IgD-negative memory B cell (primary cell): ENCODE data around the gene TLE1. TPM values are rescaled to one million over a fixed set of nuclear protein-coding genes. Genes with fewer than 3 reads are reported as not detected.
A peak's percentile ranks its signal among the peaks of the same experiment; 100 is the strongest.

Experiments
- H3K27ac Mint-ChIP-seq, 3 donors: one replicate each; pipeline ENCODE4 v1.8.0; 2020 to 2022; ENCODE audit warnings: mild to moderate bottlenecking in 3 of 3, mixed read lengths in 3 of 3, moderate library complexity in 1 of 3
- H3K27me3 Mint-ChIP-seq: one replicate; pipeline ENCODE4 v1.8.0; 2021; ENCODE audit warnings: mixed read lengths
- H3K36me3 Mint-ChIP-seq: one replicate; pipeline ENCODE4 v1.8.0; 2020; ENCODE audit warnings: mild to moderate bottlenecking, mixed read lengths
- H3K4me1 Mint-ChIP-seq, 3 donors: one replicate each; pipeline ENCODE4 v1.8.0; 2020 to 2022; ENCODE audit warnings: mixed read lengths in 3 of 3, mild to moderate bottlenecking in 1 of 3
- H3K4me3 Mint-ChIP-seq, 4 donors: one replicate each; pipeline ENCODE4 v1.8.0; 2020 to 2022; ENCODE audit warnings: mild to moderate bottlenecking in 4 of 4, mixed read lengths in 4 of 4, moderate library complexity in 3 of 4
- H3K9me3 Mint-ChIP-seq, 3 donors: one replicate each; pipeline ENCODE4 v1.8.0; 2020 to 2021; ENCODE audit warnings: mixed read lengths in 3 of 3, mild to moderate bottlenecking in 1 of 3
- polyA plus RNA-seq: library from polyadenylated mRNA; unstranded; fragments of 300-500 nt; fragmentation: Illumina TruSeq; gene quantifications from one replicate; pipeline ENCODE4 v1.2.3, GENCODE V29; 2021

TLE1 gene
- polyA plus RNA-seq, 1 donor from 2014 or later, result 115 TPM

DNA sequence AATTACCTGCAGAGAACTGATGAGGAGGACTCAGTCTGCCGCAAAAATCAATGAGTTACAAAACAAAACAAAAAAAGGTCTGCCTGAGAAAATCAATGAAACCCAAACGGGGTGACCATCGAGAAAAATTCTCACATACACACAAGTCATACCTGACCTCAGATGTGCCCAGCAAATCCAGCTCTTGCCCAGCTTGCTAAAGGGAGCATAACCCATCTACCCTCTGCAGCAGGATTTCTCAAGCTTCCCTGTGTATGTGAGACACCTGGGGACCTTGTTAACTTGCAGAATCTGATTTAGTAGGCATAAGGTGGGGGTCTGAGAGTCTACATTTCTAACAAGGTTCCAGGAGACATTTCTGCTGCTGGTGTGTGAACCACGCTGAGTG is 126.3 kb downstream of the TLE1 start:
- Mint-ChIP-seq H3K27me3 (no peaks in the 10 kb centered on the region), H3K27ac (no peak overlapping the region), H3K4me1 (peaks cover 6 to 19% (median 18%) of the 10 kb centered on the region in 3 donors), H3K36me3 (no peaks in the 10 kb centered on the region), H3K4me3 (peak overlapping the region in 2 of 4 donors; percentile 7 to 49), H3K9me3 (peaks cover 0 to 3% (median 0%) of the 10 kb centered on the region in 3 donors)

DNA sequence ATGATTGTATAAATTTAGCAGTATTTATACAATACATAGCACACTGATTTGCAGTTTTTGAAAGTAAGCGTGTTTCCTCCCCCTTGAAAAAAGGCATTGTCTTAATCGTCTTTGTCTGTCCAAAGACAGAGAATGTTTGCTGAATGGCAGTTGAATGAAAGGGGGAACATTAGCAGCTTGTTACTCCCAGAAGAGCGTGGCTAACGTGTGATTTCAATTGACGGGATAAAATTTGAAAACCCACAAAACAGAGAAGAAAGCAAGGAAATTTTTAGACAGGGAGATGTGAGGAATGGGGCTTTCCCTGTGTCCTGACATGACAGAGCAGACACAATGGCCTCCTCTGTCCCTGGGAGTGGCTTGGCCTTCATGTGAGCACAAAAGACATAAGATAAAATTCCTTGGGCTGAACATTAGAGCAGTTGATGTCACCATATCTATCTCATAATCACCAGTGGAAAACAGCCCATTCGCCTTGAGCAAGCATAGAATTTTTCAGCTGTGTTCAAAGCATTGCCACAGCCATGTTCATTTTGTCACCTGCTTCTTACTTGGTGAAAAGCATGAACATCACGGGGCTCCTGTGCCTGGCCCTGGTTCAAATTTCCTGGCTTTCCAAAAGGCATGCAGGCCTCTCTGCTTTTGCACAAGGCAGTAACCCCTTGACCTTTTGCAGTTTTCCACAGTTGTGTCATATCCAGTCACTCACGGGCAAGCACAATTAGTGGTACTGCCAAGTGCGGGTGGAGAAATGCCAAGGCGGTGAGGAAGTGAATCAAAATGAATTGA is 126.9 kb downstream of the TLE1 start:
- Mint-ChIP-seq H3K27me3 (no peaks in the 10 kb centered on the region), H3K36me3 (no peaks in the 10 kb centered on the region), H3K9me3 (peaks cover 0 to 3% (median 0%) of the 10 kb centered on the region in 3 donors), H3K4me1 (peaks cover 6 to 22% (median 19%) of the 10 kb centered on the region in 3 donors), H3K4me3 (peak overlapping the region in 1 of 4 donors; percentile 71), H3K27ac (no peak overlapping the region)

DNA sequence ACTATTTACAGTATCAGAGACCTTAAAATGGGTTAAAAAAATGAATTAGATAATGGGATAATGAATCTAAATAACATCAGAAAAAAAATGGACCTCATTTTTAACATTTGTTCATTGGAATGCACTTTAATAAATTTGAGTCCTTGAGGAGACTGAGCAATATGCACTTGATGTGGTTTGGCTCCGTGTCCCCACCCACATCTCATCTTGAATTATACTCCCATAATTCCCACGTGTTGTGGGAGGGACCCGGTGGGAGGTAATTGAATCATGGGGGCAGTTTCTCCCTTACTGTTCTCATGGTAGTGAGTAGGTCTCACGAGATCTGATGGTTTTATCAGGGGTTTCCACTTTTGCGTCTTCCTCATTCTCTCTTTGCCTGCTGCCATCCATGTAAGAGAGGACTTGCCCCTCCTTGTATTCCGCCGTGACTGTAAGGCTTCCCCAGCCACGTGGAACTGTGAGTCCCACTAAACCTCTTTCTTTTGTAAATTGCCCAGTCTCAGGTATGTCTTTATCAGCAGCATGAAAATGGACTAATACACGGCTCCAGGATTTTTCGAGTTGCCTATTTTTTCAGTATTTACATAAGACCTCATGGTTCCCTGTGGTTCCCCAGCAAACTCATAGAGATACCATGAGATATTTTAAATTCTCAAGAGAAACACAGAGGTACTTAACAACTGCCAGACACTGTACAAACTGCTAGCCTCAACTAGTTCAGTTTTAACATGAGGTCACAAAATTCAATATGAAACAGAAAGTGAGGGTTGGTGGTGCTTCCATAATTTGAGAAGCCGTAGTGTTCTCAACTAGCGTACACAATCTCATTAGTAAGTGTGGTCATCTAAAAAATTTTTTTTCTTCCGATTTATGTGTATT is 128.3 kb downstream of the TLE1 start:
- peak overlapping the region; percentile 90 to 98 (median 94) for H3K4me3 Mint-ChIP-seq
- H3K27ac Mint-ChIP-seq, result peak overlapping the region; percentile 65 to 95 (median 73)
- no peaks in the 10 kb centered on the region for H3K27me3 Mint-ChIP-seq
- H3K4me1 Mint-ChIP-seq, result peaks cover 6 to 22% (median 19%) of the 10 kb centered on the region in 3 donors
- H3K9me3 Mint-ChIP-seq, result peaks cover 0 to 3% (median 0%) of the 10 kb centered on the region in 3 donors
- H3K36me3 Mint-ChIP-seq, result no peaks in the 10 kb centered on the region

DNA sequence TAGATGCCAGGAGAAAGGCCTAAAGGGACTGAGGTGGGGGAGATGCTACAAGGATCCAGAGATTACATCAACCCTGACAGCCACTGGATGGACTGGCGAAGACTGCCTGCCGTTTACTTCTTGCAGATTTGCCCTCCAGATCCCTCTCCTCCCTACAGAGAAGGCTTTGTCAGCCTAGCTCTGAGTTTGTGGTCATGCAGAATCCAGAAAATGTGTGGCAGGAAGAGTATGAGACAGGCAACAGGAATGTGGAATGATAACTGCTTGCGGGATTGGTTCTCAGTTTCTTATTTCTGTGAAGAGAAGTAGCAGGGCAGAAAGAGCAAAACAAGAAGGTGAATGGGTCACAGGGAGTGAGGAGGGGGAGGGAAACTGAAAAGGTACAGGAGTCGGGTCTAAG is 129.6 kb downstream of the TLE1 start:
- H3K4me1 Mint-ChIP-seq, result peaks cover 6 to 19% (median 18%) of the 10 kb centered on the region in 3 donors
- H3K27ac Mint-ChIP-seq, result no peak overlapping the region
- no peaks in the 10 kb centered on the region for H3K27me3 Mint-ChIP-seq
- no peaks in the 10 kb centered on the region for H3K36me3 Mint-ChIP-seq
- H3K4me3 Mint-ChIP-seq, result peak overlapping the region in 1 of 4 donors; percentile 73
- peaks cover 0 to 3% (median 0%) of the 10 kb centered on the region in 3 donors for H3K9me3 Mint-ChIP-seq

DNA sequence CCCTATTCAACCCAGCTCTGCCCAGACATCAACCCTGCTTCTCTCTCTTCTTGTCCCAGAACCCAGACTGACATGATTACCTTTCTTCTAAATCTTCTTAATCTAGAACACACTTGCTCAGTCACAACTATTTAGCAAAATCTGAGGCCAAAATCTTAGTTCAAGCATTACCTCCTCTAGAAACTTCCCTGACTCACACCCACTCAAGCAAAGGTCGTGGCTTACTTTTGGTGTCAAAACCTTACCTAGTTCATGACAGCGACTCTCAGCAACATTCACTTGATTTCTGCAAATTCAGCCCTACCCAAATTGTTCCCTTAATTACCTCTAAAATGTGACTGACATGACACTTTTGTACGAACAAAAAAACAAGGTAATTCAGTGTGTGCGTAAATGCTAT is 130.2 kb downstream of the TLE1 start:
- Mint-ChIP-seq H3K4me1 (peaks cover 6 to 19% (median 17%) of the 10 kb centered on the region in 3 donors), H3K36me3 (no peaks in the 10 kb centered on the region)

DNA sequence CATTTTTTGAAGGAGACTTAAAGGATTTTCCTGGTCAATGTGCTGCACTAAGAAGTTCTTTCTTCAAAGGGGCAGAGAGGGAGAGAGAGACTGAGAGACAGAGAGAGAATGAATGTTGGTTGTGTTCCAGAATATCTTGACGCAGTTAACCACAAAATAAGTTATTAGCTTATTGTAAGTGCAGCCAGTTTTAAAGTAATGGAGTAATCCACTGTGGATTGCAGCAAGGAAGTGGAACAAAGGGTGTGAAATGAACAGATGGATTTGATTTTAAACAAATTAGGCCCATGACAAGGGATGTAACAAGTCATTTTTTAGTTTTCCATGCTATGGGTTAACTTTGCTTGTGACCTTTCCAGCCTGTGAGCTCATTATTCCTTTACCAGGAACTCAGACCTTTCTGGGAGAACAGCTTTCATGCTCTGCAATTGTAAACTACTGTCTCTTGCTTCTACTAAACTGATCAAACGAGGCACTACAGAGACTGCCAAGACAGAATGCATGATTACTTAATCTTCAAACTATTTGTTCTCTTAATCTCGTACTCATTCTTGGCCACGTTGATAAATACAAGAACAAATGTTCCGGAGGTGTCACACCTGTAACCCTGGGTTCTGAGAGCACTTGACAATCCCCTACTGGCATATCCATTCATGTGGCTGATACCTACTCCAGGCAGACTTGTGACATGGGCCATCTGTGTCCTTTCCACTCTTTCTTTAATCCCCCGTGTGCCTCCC is 131.1 kb downstream of the TLE1 start:
- Mint-ChIP-seq H3K9me3 (peaks cover 0 to 3% (median 0%) of the 10 kb centered on the region in 3 donors), H3K36me3 (no peaks in the 10 kb centered on the region), H3K4me3 (no peak overlapping the region), H3K27ac (no peak overlapping the region), H3K4me1 (peaks cover 6 to 18% (median 17%) of the 10 kb centered on the region in 3 donors), H3K27me3 (no peaks in the 10 kb centered on the region)

More for the DNA sequence above, 130.2 kb downstream of the TLE1 start:
- no peak overlapping the region for H3K27ac Mint-ChIP-seq
- H3K27me3 Mint-ChIP-seq, result no peaks in the 10 kb centered on the region
- H3K9me3 Mint-ChIP-seq, result peaks cover 0 to 3% (median 0%) of the 10 kb centered on the region in 3 donors
- peak overlapping the region in 1 of 4 donors; percentile 3 for H3K4me3 Mint-ChIP-seq

DNA sequence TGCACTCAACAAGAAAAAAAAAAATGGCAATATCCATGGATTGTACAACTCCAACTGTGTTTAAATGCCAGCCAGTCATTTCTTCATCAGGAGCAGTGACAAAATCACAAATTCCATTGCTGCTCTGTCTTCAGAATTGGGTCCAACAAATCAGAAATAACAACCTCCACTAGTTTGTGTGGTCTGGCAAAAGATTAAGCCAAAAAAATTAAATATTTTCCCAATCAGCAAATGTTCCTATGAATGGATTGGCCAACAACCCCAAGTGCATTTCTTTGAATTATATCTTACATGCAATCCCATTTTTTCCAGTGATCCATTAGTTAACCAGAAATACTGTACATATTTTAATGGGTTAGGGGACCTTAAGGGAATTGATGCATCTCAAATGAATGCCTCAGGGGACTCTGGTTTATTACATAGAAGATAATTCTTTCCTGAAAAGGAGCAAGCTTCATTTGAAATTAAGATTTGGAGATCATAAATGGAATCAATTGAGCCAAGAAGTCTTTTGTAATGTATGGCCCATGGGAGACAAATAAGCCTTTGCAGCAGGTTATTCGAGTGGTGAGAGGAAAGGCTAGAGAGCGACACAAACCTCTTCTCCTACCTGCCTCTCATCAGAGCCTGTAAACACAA is 131.8 kb downstream of the TLE1 start:
- H3K27ac Mint-ChIP-seq, result no peak overlapping the region
- H3K9me3 Mint-ChIP-seq, result peaks cover 0 to 3% (median 0%) of the 10 kb centered on the region in 3 donors
- H3K36me3 Mint-ChIP-seq, result no peaks in the 10 kb centered on the region
- no peaks in the 10 kb centered on the region for H3K27me3 Mint-ChIP-seq
- no peak overlapping the region for H3K4me3 Mint-ChIP-seq
- H3K4me1 Mint-ChIP-seq, result peaks cover 6 to 18% (median 15%) of the 10 kb centered on the region in 3 donors

DNA sequence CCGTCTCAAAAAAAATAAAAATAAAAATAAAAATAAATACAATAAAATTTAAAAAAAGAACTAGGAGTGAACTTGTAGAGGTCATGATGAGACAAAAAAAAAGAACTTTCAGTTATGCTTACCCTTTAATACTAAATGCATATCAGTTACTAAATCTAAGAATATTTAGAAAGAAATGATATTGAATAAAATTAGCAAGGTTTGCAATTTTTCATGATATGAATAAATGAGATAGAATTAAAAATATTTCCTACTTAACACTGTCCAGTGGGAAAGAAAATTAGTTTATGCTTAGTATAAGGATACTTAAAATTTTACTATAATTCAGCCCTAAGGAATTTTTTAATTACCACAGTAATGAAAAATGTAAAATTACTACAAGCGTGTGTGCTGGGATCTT is 132.4 kb downstream of the TLE1 start:
- Mint-ChIP-seq H3K4me3 (no peak overlapping the region), H3K27ac (no peak overlapping the region), H3K9me3 (peaks cover 0 to 3% (median 0%) of the 10 kb centered on the region in 3 donors), H3K27me3 (no peaks in the 10 kb centered on the region), H3K36me3 (no peaks in the 10 kb centered on the region), H3K4me1 (peaks cover 6 to 16% (median 15%) of the 10 kb centered on the region in 3 donors)

DNA sequence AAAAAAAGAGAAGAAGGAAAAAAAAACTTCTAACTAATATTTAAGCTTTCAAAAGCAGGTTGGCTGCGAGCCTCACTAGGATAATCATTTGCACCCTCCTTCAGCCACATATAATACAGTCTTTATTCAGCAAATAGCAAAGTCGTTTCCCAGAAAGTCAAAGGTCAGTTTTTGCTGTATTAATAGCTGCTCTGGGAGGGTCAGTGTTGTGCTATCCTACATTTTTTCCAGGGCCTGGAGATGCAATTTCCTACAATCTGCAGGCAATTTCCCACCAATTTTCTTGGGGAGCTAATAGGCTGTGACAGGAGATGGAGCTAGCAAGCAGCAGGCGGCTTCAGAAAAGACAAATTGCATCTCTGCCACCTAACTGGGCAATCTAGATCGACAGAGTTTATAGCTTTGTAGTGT is 136.8 kb downstream of the TLE1 start:
- Mint-ChIP-seq H3K4me1 (peaks cover 0 to 4% (median 3%) of the 10 kb centered on the region in 3 donors), H3K27me3 (peaks cover 3% of the 10 kb centered on the region), H3K4me3 (no peak overlapping the region), H3K36me3 (no peaks in the 10 kb centered on the region), H3K9me3 (no peaks in the 10 kb centered on the region), H3K27ac (no peak overlapping the region)

DNA sequence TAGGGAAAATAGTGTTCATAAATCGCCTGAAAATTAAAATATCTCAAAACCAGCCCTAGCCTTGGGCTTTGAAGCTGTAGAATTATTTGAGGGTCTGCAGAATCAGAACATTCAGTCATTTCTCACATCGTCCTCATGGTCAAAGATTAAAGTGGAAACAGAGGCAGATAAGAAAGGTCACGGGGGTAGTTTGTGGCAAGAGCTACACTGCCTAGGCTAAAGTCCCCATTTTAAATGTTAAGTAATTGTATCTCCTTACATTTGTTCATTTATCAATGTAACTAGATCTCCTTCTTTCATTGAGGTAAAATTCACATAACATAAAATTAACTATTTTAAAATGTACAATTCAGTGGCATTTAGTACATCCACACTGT is 139.2 kb downstream of the TLE1 start:
- Mint-ChIP-seq H3K4me1 (peaks cover 0 to 4% (median 3%) of the 10 kb centered on the region in 3 donors), H3K27ac (no peak overlapping the region), H3K4me3 (no peak overlapping the region), H3K9me3 (no peaks in the 10 kb centered on the region), H3K36me3 (no peaks in the 10 kb centered on the region), H3K27me3 (peaks cover 3% of the 10 kb centered on the region)

DNA sequence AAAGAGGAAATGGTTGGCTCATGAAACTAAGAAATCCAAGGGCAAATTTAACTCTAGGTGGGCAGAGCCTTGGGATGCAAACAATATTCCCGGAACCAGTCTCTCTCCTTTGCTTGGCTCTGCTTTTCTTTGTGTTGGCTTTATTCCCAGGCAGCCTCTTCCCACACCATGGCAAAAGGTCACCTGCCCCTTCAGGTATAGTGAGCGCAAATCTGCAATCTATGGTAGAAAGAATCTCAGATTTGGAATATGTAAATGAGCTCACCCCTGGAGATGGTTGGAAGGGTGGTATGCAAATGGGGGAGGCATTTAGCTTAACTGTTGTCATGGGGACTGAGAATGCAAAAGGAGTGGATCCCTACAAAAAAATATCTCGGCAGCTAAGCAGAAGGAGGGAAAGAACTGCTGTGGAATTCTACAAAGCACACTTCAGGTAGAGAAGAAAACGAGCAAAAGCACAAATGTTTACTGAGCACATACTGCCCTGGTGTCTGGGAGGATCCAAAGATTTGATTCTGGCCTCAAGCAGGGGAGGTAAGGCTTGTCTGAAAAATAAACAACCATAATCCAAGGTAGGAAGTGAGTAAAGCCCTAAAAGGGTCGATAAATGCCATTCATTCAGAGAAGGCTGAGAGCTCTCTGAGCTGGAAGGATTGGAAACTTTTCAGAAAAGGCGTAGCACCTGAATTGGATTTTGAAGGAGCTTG is 139.7 kb downstream of the TLE1 start:
- Mint-ChIP-seq H3K27me3 (peaks cover 3% of the 10 kb centered on the region), H3K4me1 (peaks cover 0 to 4% (median 3%) of the 10 kb centered on the region in 3 donors), H3K4me3 (no peak overlapping the region), H3K9me3 (no peaks in the 10 kb centered on the region), H3K36me3 (no peaks in the 10 kb centered on the region), H3K27ac (no peak overlapping the region)

DNA sequence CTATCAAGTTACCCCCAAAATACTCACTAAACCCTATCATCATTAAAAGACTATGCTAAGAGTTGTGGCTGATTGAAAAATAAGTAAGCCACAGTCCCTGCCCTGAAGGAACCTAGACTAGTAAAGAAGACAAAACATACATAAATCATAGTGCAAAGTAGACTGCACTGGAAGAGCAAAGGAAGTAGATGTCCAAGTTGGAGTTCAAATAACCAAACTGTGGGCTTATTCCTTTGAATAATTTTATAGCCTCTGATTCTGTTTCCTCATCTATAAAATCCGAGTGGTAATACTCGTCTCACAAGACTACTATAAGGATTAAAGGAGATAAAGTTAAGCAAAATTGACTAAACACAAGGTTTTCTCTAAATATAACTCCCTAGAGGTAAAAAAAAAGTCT is 140.4 kb downstream of the TLE1 start:
- H3K4me1 Mint-ChIP-seq, result peaks cover 0 to 4% (median 3%) of the 10 kb centered on the region in 3 donors
- H3K9me3 Mint-ChIP-seq, result no peaks in the 10 kb centered on the region
- no peak overlapping the region for H3K4me3 Mint-ChIP-seq
- H3K36me3 Mint-ChIP-seq, result no peaks in the 10 kb centered on the region
- H3K27me3 Mint-ChIP-seq, result peaks cover 3% of the 10 kb centered on the region
- H3K27ac Mint-ChIP-seq, result peak overlapping the region in 1 of 3 donors; percentile 14

DNA sequence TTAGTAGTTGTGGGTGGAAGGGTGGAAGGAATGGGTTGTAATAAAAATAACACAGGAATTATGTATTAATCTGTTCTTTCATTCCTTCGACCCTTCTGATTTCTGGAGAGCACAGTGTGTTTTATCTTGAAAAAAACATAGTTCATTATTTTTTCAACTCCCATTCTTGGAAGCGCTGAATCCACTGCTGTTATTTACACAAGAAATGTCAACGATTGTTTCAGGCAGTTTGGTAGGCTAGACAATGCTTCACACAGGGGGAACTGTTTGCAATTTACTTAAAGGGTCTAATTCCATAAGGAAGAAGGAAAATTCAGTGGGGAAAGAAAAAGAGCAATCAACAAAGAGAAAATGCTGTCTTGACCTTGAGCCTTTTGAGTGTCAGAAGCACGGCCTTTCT is 142.9 kb downstream of the TLE1 start:
- Mint-ChIP-seq H3K27me3 (no peaks in the 10 kb centered on the region), H3K4me1 (peaks cover 0 to 4% (median 3%) of the 10 kb centered on the region in 3 donors), H3K9me3 (no peaks in the 10 kb centered on the region), H3K4me3 (no peak overlapping the region), H3K27ac (no peak overlapping the region), H3K36me3 (no peaks in the 10 kb centered on the region)

DNA sequence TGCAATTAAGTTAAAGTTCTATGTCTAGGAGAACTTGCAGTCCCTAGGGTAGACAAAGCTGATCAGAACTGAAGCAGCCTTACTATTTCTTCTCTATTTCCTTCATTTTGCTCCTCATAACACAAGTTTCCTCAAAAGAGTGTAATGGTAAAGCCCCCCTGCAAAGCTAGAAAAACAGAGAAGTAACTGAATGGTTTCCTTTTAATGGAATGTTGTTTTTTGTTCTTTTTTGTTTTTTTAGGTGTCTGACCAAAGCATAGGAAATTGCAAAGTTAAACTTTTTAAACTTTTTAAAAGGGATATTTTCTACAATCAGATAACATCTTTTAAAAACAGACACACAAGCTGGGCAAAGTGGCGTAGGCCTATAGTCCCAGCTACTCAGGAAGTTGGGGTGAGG is 145.7 kb downstream of the TLE1 start:
- Mint-ChIP-seq H3K4me3 (no peak overlapping the region), H3K27me3 (peaks cover 2% of the 10 kb centered on the region), H3K36me3 (no peaks in the 10 kb centered on the region), H3K9me3 (no peaks in the 10 kb centered on the region), H3K4me1 (no peaks in the 10 kb centered on the region), H3K27ac (peak overlapping the region in 1 of 3 donors; percentile 57)
